Activated T-helper 2 cell treated with anti-CD3 and anti-CD28 coated beads, Interferon-gamma antibody, Interleukin-2, Interleukin-4, amounts not matched to agents 10 μg/mL and 5 μg/mL and 100 μg/mL, durations not matched to agents 14 hours and 24 hours and 36 hours (primary cell): ENCODE data around the gene KRTAP25-1. TPM values are rescaled to one million over a fixed set of nuclear protein-coding genes. Genes with fewer than 3 reads are reported as not detected.

Experiments
- DNase-seq: peaks from one replicate; pipeline ENCODE4 v3.0.0; 2021; ENCODE audit warnings: low spot score
- H3K27ac Mint-ChIP-seq: one replicate; pipeline ENCODE4 v1.8.0; 2021; ENCODE audit warnings: mixed read lengths
- H3K27me3 Mint-ChIP-seq: one replicate; pipeline ENCODE4 v1.8.0; 2021; ENCODE audit warnings: low read depth, mixed read lengths
- H3K36me3 Mint-ChIP-seq: one replicate; pipeline ENCODE4 v1.8.0; 2021; ENCODE audit warnings: low read depth, mixed read lengths
- H3K4me1 Mint-ChIP-seq: one replicate; pipeline ENCODE4 v1.8.0; 2021; ENCODE audit warnings: low read depth, mixed read lengths
- H3K4me3 Mint-ChIP-seq: one replicate; pipeline ENCODE4 v1.8.0; 2021; ENCODE audit warnings: low read depth, mild to moderate bottlenecking, moderate library complexity, mixed read lengths
- H3K9me3 Mint-ChIP-seq: one replicate; pipeline ENCODE4 v1.8.0; 2021; ENCODE audit warnings: mixed read lengths
- intact Hi-C: fragments of 100-400 bp; cut with micrococcal nuclease; formaldehyde crosslinking; loops from one replicate; pipeline ENCODE4 v1.15.1; 2023
- total RNA-seq: library from RNA; stranded (reverse); gene quantifications from 2 replicates; pipeline ENCODE4 v1.2.3, GENCODE V29; 2022

KRTAP25-1 gene
- total RNA-seq, 1 donor from 2014 or later, result not detected

DNA sequence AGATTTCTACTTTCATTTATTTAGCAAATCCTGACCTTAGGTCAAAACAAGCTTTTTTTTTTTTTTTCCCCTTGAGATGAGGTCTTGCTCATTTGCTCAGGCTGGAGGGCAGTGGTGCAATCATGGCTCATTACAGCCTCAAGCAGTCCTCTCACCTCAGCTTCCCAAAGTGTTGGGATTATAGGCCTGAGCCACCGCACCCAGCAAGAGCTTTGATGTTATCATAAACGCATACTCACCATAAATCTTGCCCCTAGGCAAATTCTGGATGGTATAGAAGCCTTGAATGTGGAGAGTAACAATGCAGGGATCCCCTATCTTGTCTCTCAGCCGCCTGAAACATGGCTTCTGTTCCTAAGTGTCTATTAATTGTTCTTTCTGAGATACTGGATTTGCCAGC lies 48.7 kb downstream of the KRTAP25-1 start:
- H3K4me3 Mint-ChIP-seq, result no peak overlapping the region
- H3K4me1 Mint-ChIP-seq, result no peaks in the 10 kb centered on the region
- no peak overlapping the region for H3K27ac Mint-ChIP-seq
- H3K9me3 Mint-ChIP-seq, result no peaks in the 10 kb centered on the region
- DNase-seq, result no peak
- no peaks in the 10 kb centered on the region for H3K36me3 Mint-ChIP-seq
- intact Hi-C loops, result no loop called here
- no peaks in the 10 kb centered on the region for H3K27me3 Mint-ChIP-seq

Other genes with a start within 250 kb of the KRTAP25-1 start
- gene CLDN17, start 122.7 kb downstream of the KRTAP25-1 start, total RNA-seq, result not detected in 2 replicates
- gene CLDN8, start 73.4 kb downstream of the KRTAP25-1 start, total RNA-seq, result not detected in 2 replicates
- not detected in 2 replicates for gene KRTAP24-1, start 6.6 kb downstream of the KRTAP25-1 start, total RNA-seq
- gene KRTAP26-1, start 30.8 kb upstream of the KRTAP25-1 start, total RNA-seq, result not detected in 2 replicates
- gene KRTAP27-1, start 48.2 kb upstream of the KRTAP25-1 start, total RNA-seq, result not detected in 2 replicates
- gene KRTAP23-1, start 59.1 kb upstream of the KRTAP25-1 start, total RNA-seq, result not detected in 2 replicates
- gene KRTAP13-2, start 82.8 kb upstream of the KRTAP25-1 start, total RNA-seq, result not detected in 2 replicates
- gene KRTAP13-1, start 106.5 kb upstream of the KRTAP25-1 start, total RNA-seq, result not detected in 2 replicates
- not detected in 2 replicates for gene KRTAP13-3, start 136.4 kb upstream of the KRTAP25-1 start, total RNA-seq
- not detected in 2 replicates for gene KRTAP13-4, start 140.7 kb upstream of the KRTAP25-1 start, total RNA-seq
- gene KRTAP15-1, start 150.8 kb upstream of the KRTAP25-1 start, total RNA-seq, result not detected in 2 replicates
- gene KRTAP19-1, start 190.9 kb upstream of the KRTAP25-1 start, total RNA-seq, result not detected in 2 replicates
- not detected in 2 replicates for gene KRTAP19-2, start 197.9 kb upstream of the KRTAP25-1 start, total RNA-seq
- gene KRTAP19-3, start 202.5 kb upstream of the KRTAP25-1 start, total RNA-seq, result not detected in 2 replicates
- not detected in 2 replicates for gene KRTAP19-4, start 207.7 kb upstream of the KRTAP25-1 start, total RNA-seq
- gene KRTAP19-5, start 212.6 kb upstream of the KRTAP25-1 start, total RNA-seq, result not detected in 2 replicates